HL-60/S4 (cell line): ENCODE results near the gene PDE4C.

Source experiments
- in situ Hi-C: fragments of 300-500 bp; cut with MboI; formaldehyde crosslinking; loops from 2 replicates; pipeline ENCODE4 v1.14.3; 2022; ENCODE audit warnings: low sequenced_read_pairs

The PDE4C gene

DNA sequence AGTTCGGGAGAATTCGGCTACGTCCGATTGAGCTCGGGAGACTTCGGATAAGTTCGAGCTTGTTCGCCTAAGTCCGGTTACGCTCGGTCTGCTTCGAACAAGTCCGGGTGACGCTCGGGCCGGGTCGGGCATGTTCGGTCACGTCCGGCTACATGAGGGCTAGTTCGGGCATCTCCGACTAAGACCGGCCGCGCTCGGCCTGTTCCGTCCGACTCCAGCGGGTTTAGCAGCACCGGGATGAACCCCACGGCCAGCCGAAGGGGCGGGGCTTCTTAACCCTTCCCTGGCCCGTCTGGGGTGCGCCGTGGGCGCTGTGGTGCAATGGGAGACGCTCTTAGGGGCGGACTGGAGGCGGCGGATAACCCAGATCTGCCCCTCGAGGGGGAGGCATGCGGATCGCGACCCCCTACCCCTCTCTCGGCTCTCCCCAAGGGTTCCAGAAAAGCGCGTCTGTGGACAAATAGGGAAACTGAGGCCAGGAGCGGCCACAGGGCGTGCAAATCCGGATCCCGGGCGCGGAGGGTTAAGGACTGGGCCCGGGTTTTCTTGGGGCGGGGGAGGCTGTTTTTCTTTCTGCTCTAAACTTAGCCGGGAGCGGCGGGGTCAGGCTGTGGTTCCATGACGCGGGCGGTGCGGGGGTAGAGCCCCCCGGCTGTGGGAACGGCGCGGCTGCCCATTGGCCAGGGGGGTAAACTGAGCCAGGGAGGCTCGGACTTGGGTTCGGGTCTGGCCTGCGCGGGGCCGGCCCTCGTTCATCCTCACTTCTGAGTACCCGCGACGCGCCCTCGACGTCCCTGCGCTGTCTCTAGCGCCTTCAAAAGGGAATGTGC is 1.5 kb downstream of the PDE4C start:
- in situ Hi-C loops = no loop called here

DNA sequence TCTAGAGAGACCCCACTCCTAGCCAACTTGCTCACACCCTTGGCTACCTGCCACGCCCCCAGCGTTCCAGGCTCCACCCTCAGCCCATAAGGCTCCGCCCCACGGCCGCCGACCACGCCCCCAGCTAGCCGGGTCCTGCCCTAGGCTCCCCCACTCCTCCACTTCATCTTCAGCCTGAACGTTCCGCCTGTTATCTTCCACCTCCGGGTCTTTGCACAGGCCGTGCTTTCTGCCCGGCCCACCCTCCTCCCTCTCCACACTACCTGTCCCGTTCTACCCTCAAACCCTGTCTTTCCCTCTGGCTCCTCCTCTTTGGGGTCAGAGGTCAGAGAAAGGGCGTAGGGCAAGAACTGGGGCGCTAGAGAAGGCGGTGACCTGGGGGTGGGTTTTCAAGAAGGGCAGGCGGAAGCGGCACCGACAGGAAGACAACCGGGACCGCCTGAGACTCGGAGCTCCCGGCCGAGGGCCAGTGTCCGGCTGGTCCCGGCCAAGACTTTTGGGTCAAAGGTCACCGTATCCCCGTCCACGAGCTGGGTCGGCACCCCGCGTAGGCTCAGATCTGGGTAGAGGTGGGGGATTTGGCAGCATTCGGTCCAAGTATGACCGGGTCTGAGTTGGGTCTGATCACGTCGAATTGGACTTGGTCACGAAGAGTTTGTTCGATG is 2.2 kb downstream of the PDE4C start:
- in situ Hi-C loops = no loop called here

DNA sequence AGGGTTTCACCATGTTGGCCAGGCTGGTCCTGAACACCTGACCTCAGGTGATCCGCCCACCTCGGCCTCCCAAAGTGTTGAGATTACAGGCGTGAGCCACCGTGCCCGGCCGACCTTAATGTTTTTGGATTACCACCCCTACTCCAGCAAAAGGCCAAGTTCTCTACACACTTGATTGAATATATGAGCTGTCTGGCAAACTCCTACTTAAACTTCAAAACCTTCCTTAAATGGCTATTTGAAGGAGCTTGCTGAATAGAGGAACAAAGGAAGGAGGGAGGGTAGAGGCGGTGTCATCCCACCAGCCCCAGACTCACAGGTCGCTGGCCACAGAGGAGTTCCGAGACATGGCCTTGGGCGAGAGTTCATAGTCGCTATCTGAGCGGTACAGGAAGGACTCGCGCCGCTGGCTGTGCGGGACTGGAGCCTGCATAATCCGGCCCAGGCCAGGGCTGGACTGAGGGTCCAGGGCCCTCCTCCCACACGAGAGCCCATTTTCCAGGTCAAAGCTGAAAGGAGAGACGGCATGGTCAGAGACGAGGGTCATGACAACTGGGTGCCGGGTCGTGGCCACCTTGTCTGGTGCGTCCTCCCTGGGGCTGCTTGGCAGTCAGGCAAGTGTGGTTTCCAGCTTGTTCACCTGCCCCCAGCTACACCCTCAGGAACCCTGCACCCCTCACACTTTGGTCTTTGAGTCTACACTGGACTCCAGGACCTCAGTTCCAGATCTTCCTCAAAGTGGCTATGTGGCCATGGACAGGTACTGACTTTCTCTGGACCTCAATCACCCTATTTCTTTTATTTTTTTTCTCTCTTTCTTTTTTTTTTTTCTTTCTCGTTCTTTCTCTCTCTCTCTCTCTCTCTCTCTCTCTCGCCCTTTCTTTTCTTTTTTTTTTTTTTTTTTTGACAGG is 4.2 kb downstream of the PDE4C start:
- in situ Hi-C loops = no loop called here

DNA sequence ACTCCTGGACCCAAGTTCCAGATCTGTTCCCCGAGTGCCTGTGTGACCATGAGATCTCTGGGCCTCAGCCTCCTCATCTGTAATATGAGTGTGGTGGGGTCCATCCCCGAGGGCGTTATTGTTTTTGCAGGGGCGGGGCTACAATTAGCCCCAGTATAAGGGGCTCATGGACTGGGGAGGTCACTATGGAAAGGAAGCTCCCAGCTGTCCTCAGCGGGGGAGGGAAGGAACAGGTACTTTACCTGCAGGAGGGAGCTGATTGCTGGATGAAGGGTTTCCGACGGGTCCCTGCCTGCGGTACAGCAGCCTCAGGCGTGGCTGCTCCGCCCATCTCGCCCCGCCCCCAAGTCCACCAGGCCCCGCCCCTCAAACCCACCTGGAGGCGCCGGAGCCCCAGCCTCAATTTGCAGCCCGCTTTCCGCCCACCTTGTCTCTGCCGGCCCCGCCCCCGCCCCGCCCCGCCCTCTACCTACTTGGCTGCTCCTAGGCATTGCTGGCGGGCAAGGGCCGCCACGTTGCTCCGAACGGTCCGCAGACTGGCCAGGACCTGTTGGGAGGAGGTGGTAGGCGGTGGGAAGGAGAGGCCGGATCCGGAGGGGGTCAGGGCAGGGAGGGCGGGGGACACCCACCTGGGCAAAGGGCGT is 5.5 kb downstream of the PDE4C start:
- in situ Hi-C loops = no loop called here

- in situ Hi-C loops = loop anchor here (10.0 kb wide), 1 partner anchor 185 kb away; no protein-coding TSS in a partner anchor
Measured at GRCh38 chr19:18219911-18220631, 6.2 kb downstream of the PDE4C start.

DNA sequence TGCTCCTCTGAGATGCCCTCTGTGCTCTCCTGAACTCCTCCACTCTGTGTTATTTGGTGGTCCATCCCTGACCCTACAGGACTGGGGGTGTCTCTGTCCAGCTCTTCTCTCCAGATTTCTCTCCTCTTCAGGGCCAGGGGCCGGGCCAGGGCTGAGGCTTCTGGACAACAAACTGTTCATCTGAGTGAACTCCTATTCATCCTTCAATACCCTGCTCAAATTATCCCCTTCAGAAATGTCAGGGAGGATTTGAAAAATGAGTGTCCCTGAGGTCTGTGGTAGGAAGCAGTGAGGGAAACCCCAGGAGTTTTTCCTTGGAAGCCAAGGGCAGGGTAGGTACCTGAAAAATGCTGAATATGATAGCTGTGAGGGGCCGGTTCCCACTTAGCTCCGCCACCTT is 7.6 kb downstream of the PDE4C start:
- in situ Hi-C loops = loop anchor here (10.0 kb wide), 1 partner anchor 186 kb away; no protein-coding TSS in a partner anchor

GRCh38 chr19:18218159-18218558 is 8.1 kb downstream of the PDE4C start:
- in situ Hi-C loops = loop anchor here (10.0 kb wide), 1 partner anchor 187 kb away; no protein-coding TSS in a partner anchor

GRCh38 chr19:18216789-18217188 is 9.4 kb downstream of the PDE4C start:
- in situ Hi-C loops = loop anchor here (10.0 kb wide), 1 partner anchor 188 kb away; no protein-coding TSS in a partner anchor

GRCh38 chr19:18214779-18215433 is 11.3 kb downstream of the PDE4C start:
- in situ Hi-C loops = loop anchor here (5.0 to 10.0 kb wide), 2 partner anchors 42 to 190 kb away; a partner anchor contains a TSS

GRCh38 chr19:18211683-18212082 is 14.6 kb downstream of the PDE4C start:
- in situ Hi-C loops = loop anchor here (5.0 to 10.0 kb wide), 2 partner anchors 46 to 193 kb away; a partner anchor contains a TSS

DNA sequence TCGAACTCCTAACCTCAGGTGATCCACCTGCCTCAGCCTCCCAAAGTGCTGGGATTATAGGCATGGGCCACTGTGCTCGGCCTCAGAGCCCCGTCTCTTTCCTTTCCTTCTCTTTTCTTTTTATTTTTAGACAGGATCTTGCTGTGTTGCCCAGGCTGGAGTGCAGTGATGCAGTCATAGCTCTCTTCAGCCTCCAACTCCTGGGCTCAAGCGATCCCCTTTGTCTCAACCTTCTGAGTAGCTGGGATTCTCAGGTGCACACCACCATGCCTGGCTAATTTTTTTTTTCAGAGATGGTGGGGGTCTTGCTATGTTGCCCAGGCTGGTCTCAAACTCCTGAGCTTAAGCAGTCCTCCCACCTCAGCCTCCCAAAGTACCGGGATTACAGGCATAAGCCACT is 16.3 kb downstream of the PDE4C start:
- in situ Hi-C loops = loop anchor here (5.0 to 10.0 kb wide), 2 partner anchors 47 to 195 kb away; a partner anchor contains a TSS

DNA sequence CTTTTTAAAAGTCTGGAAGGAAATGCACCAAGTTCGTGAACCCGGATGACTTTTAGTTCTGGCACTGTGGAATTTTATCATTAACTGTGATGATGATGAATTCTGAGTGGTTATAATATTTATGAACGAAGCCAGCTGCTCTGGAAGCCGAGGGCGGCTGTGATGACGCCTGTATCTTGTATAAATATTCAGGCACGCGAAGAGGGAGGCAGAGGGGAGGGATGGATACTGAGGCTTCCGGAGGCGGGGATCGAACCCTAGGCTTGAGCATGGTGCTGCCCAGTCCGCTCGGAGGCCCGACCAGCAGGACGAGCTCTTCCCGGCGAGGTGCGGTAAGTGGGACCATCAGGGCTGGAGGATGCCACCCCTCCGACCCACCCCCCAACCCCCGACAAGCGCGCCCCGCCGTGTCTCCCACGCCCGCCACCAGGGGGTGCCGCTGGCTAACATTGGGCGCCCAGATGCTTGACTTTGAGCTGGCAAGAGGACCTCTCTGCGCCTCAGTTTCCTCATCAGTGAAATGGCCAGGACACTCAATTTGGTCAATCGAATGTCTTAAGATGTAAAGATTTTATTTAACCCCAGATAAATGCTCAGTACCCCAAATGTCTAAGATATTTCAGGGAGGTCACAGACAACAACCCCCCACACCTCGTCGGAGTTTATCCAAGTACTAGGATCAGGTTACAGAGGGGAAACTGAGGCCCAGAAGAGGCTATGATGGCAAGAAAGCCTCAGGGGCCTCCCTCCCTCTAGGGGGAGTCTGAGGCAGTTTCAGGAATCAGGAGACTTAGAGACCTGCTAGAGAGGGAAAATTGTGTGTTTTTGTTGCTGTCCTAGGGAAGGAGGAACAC is 17.9 kb downstream of the PDE4C start:
- in situ Hi-C loops = no loop called here

GRCh38 chr19:18206018-18206417 is 20.2 kb downstream of the PDE4C start:
- in situ Hi-C loops = no loop called here

GRCh38 chr19:18205200-18205892 is 20.9 kb downstream of the PDE4C start:
- in situ Hi-C loops = no loop called here

- in situ Hi-C loops = loop anchor here (5.0 kb wide), 1 partner anchor 123 kb away; no protein-coding TSS in a partner anchor
Measured at GRCh38 chr19:18204394-18205199, 21.6 kb downstream of the PDE4C start.

GRCh38 chr19:18203863-18204393 is 22.3 kb downstream of the PDE4C start, which contains the start of gene RAB3A:
TSS of gene RAB3A (minus strand) at chr19:18204042. CDS start at chr19:18202740, 1,302 bp downstream.
- in situ Hi-C loops = loop anchor here (5.0 kb wide), 1 partner anchor 123 kb away; no protein-coding TSS in a partner anchor
